Measurements from ENCODE around the gene AGMO. TPM values are rescaled to one million over a fixed set of nuclear protein-coding genes. Genes with fewer than 3 reads are reported as not detected.

Gene AGMO
- total RNA-seq, 1 donor, result not detected

GRCh38 chr7:15602236-15602635 lies 40.4 kb upstream of the AGMO start:
- no peak for DNase-seq (ENCODE audit: low read depth)
- no peak overlapping the region for H3K4me3 ChIP-seq (ENCODE audit: low read depth, low read length)
- no peak for TF ChIP-seq CTCF (IDR thresholded peaks at IDR 0.05; ENCODE audit: insufficient read depth, low read depth, low read length)

- TF ChIP-seq CTCF (IDR thresholded peaks at IDR 0.05; ENCODE audit: insufficient read depth, low read depth, low read length), result no peak
- no peak overlapping the region for H3K4me3 ChIP-seq (ENCODE audit: low read depth, low read length)
- no peak for DNase-seq (ENCODE audit: low read depth)
These were observed 39.4 kb upstream of the AGMO start for GRCh38 chr7:15601175-15601574.

GRCh38 chr7:15600298-15600697 lies 38.5 kb upstream of the AGMO start:
- H3K4me3 ChIP-seq (ENCODE audit: low read depth, low read length), result no peak overlapping the region
- DNase-seq (ENCODE audit: low read depth), result no peak
- no peak for TF ChIP-seq CTCF (IDR thresholded peaks at IDR 0.05; ENCODE audit: insufficient read depth, low read depth, low read length)

GRCh38 chr7:15594461-15594860 lies 32.6 kb upstream of the AGMO start:
- no peak for TF ChIP-seq CTCF (IDR thresholded peaks at IDR 0.05; ENCODE audit: insufficient read depth, low read depth, low read length)
- H3K4me3 ChIP-seq (ENCODE audit: low read depth, low read length), result no peak overlapping the region
- no peak for DNase-seq (ENCODE audit: low read depth)

GRCh38 chr7:15593382-15593781 lies 31.6 kb upstream of the AGMO start:
- no peak for DNase-seq (ENCODE audit: low read depth)
- TF ChIP-seq CTCF (IDR thresholded peaks at IDR 0.05; ENCODE audit: insufficient read depth, low read depth, low read length), result no peak
- H3K4me3 ChIP-seq (ENCODE audit: low read depth, low read length), result no peak overlapping the region

- H3K4me3 ChIP-seq (ENCODE audit: low read depth, low read length), result no peak overlapping the region
- no peak for DNase-seq (ENCODE audit: low read depth)
- no peak for TF ChIP-seq CTCF (IDR thresholded peaks at IDR 0.05; ENCODE audit: insufficient read depth, low read depth, low read length)
These were observed 24.5 kb upstream of the AGMO start for GRCh38 chr7:15586266-15586665.

- TF ChIP-seq CTCF (IDR thresholded peaks at IDR 0.05; ENCODE audit: insufficient read depth, low read depth, low read length), result no peak
- no peak for DNase-seq (ENCODE audit: low read depth)
These were observed 22.8 kb upstream of the AGMO start for GRCh38 chr7:15584575-15584974.

More at GRCh38 chr7:15584575-15584974, 22.8 kb upstream of the AGMO start:
- no peak overlapping the region for H3K4me3 ChIP-seq (ENCODE audit: low read depth, low read length)
